SK-N-MC (cell line): ENCODE results near the gene RSPH6A.

Experiments
- EZH2 ChIP-seq: fragments of 200-600 bp; sonication (generic); IDR thresholded peaks from one replicate; pipeline ENCODE4 v1.6.1; 2017; ENCODE audit warnings: antibody characterized with exemption
- FOXP2 ChIP-seq: optimal IDR thresholded peaks from 2 replicates; pipeline ENCODE3; 2011; ENCODE audit warnings: mild to moderate bottlenecking, moderate library complexity; ENCODE audit not compliant: insufficient read depth; ENCODE audit errors: extremely low read length, control extremely low read depth
- POLR2AphosphoS5 ChIP-seq: IDR thresholded peaks from 2 replicates; pipeline ENCODE4 v1.6.1; 2012; ENCODE audit warnings: mild to moderate bottlenecking, low read depth, low read length, borderline replicate concordance

- no peak for TF ChIP-seq EZH2
- TF ChIP-seq POLR2AphosphoS5, result no peak
- no peak for TF ChIP-seq FOXP2
Measured at GRCh38 chr19:45781214-45782161, 33.6 kb downstream of the RSPH6A start.
